OCI-LY7 (cell line): Measurements from ENCODE around the gene MDFIC. TPM values are rescaled to one million over a fixed set of nuclear protein-coding genes. Genes with fewer than 3 reads are reported as not detected.
A peak's percentile ranks its signal among the peaks of the same experiment; 100 is the strongest.

ENCODE experiments used
- BruUV-seq: library from RNA; stranded (reverse); fragments of 400-500 nt; replicated peaks from 2 replicates; lab custom pipeline; 2021; lab: Mats Ljungman, UMichigan
- CTCF ChIA-PET: fragments of 300-600 bp; sonication (Branson Sonifier 250); formaldehyde crosslinking; loops from one replicate; lab custom pipeline; 2022; ENCODE audit warnings: antibody characterized with exemption; ENCODE audit not compliant: unreplicated experiment; lab: Charles Lee
- POLR2A ChIA-PET: fragments of 300-600 bp; sonication (Branson Sonifier 250); formaldehyde crosslinking; loops from one replicate; lab custom pipeline; 2022; ENCODE audit warnings: antibody characterized with exemption; lab: Charles Lee
- DNase-seq: peaks from one replicate; pipeline ENCODE4 v3.0.0-alpha.2; 2015; ENCODE audit warnings: low spot score
- H2AFZ ChIP-seq: fragments of 200-600 bp; sonication (generic), shearing (Covaris generic); 2 replicates; pipeline ENCODE4 v1.6.1; 2014; ENCODE audit warnings: mild to moderate bottlenecking, antibody characterized with exemption, low read length, moderate library complexity
- H3K27ac ChIP-seq: fragments of 200-600 bp; sonication (generic); 2 replicates; pipeline ENCODE4 v1.5.1; 2014; ENCODE audit warnings: mixed run types, low read depth, mild to moderate bottlenecking, moderate library complexity, low read length, inconsistent platforms; ENCODE audit not compliant: poor library complexity, severe bottlenecking
- H3K36me3 ChIP-seq: fragments of 200-600 bp; sonication (generic); 2 replicates; pipeline ENCODE4 v1.6.1; 2014; ENCODE audit warnings: mild to moderate bottlenecking, antibody characterized with exemption, low read length, moderate library complexity, mixed read lengths; ENCODE audit not compliant: insufficient read depth
- H3K4me1 ChIP-seq: fragments of 200-600 bp; sonication (generic); 2 replicates; pipeline ENCODE4 v1.5.1; 2014; ENCODE audit warnings: mild to moderate bottlenecking, low read length; ENCODE audit not compliant: insufficient read depth, poor library complexity, severe bottlenecking
- H3K4me2 ChIP-seq: fragments of 200-600 bp; sonication (generic); 2 replicates; pipeline ENCODE4 v1.6.1; 2014; ENCODE audit warnings: mild to moderate bottlenecking, low read length
- H3K4me3 ChIP-seq: fragments of 200-600 bp; sonication (generic); 2 replicates; pipeline ENCODE4 v1.5.1; 2014; ENCODE audit warnings: mild to moderate bottlenecking, low read depth, low read length; ENCODE audit not compliant: poor library complexity, severe bottlenecking
- H3K79me2 ChIP-seq: fragments of 200-600 bp; sonication (generic); 2 replicates; pipeline ENCODE4 v1.6.1; 2016; ENCODE audit warnings: low read depth, mild to moderate bottlenecking, low read length, moderate library complexity, mixed read lengths; ENCODE audit not compliant: insufficient read depth
- H3K9me2 ChIP-seq: fragments of 200-600 bp; sonication (generic); 2 replicates; pipeline ENCODE4 v1.6.1; 2016; ENCODE audit warnings: mild to moderate bottlenecking, low read length, mixed read lengths; ENCODE audit not compliant: insufficient read depth
- H3K9me3 ChIP-seq: fragments of 200-600 bp; sonication (generic); 2 replicates; pipeline ENCODE4 v1.6.1; 2014; ENCODE audit warnings: mild to moderate bottlenecking, mixed run types, low read length, mixed read lengths
- H4K20me1 ChIP-seq: fragments of 200-600 bp; sonication (generic); 2 replicates; pipeline ENCODE4 v1.6.1; 2014; ENCODE audit warnings: mild to moderate bottlenecking, antibody characterized with exemption, low read length, moderate library complexity, mixed read lengths; ENCODE audit not compliant: insufficient read depth
- CTCF ChIP-seq: fragments of 200-600 bp; sonication (generic); conservative IDR thresholded peaks from 2 replicates; pipeline ENCODE4 v1.5.1; 2014; ENCODE audit warnings: mild to moderate bottlenecking, antibody characterized with exemption, low read length, moderate library complexity, mixed read lengths
- EZH2phosphoT487 ChIP-seq: fragments of 200-600 bp; sonication (generic); IDR thresholded peaks from 2 replicates; pipeline ENCODE4 v1.6.1; 2018; ENCODE audit warnings: low read depth, borderline replicate concordance, mild to moderate bottlenecking, mixed run types, antibody characterized with exemption, low read length, moderate library complexity, mixed read lengths
- intact Hi-C: fragments of 100-400 bp; cut with micrococcal nuclease; formaldehyde crosslinking; loops from one replicate; pipeline ENCODE4 v1.10.0; 2022; ENCODE audit not compliant: unreplicated experiment
- total RNA-seq, 2 experiments: library from RNA; depleted of rRNA in 1 of 2; stranded (reverse); fragments of >200 nt in 1 of 2; shearing (Covaris generic) in 1 of 2; gene quantifications; 2 replicates each; pipeline ENCODE4 v1.2.3, GENCODE V29; 2014 to 2022

Gene MDFIC
- total RNA-seq, 2 experiments from 2014 or later, result not detected

- Histone ChIP-seq H2AFZ (no peak overlapping the region), H3K4me2 (peak overlapping the region; percentile 36; the same call in 1 of the 2 replicates), H3K36me3 (no peaks in the 10 kb centered on the region), H3K9me3 (no peaks in the 10 kb centered on the region), H3K4me3 (no peak overlapping the region), H4K20me1 (no peaks in the 10 kb centered on the region), H3K27ac (no peak overlapping the region), H3K79me2 (no peaks in the 10 kb centered on the region), H3K9me2 (no peaks in the 10 kb centered on the region), H3K4me1 (no peaks in the 10 kb centered on the region)
- POLR2A ChIA-PET, result interaction anchor here (0.7 kb wide), 1 partner anchor 72 kb away, joined by 3 read pairs; no protein-coding TSS in a partner anchor
- no TSS peak for BruUV-seq
- TF ChIP-seq EZH2phosphoT487 (no peak), CTCF (no peak)
- CTCF ChIA-PET, result interaction anchor here (0.6 kb wide), 1 partner anchor 258 kb away, joined by 3 read pairs; no protein-coding TSS in a partner anchor
- no peak for DNase-seq
- intact Hi-C loops, result no loop called here
Measured at GRCh38 chr7:114922652-114923402, 933 bp downstream of the MDFIC start.

GRCh38 chr7:114923403-114923713 is 1.5 kb downstream of the MDFIC start:
- ChIA-PET CTCF (no interaction called here), POLR2A (interaction anchor here (0.7 kb wide), 1 partner anchor 73 kb away, joined by 3 read pairs; no protein-coding TSS in a partner anchor)
- H4K20me1 ChIP-seq, result no peaks in the 10 kb centered on the region
- no TSS peak for BruUV-seq
- H3K4me3 ChIP-seq, result no peak overlapping the region
- H3K36me3 ChIP-seq, result no peaks in the 10 kb centered on the region
- H3K4me2 ChIP-seq, result no peak overlapping the region
- no peaks in the 10 kb centered on the region for H3K9me2 ChIP-seq
- H3K4me1 ChIP-seq, result no peaks in the 10 kb centered on the region
- no peak for DNase-seq
- no peak overlapping the region for H3K27ac ChIP-seq
- no peaks in the 10 kb centered on the region for H3K9me3 ChIP-seq
- TF ChIP-seq CTCF (no peak), EZH2phosphoT487 (no peak)
- no peaks in the 10 kb centered on the region for H3K79me2 ChIP-seq
- H2AFZ ChIP-seq, result no peak overlapping the region
- intact Hi-C loops, result no loop called here

- no TSS peak for BruUV-seq
- no peak overlapping the region for H2AFZ ChIP-seq
- H4K20me1 ChIP-seq, result no peaks in the 10 kb centered on the region
- H3K79me2 ChIP-seq, result no peaks in the 10 kb centered on the region
- ChIA-PET POLR2A (interaction anchor here (1.4 kb wide), 1 partner anchor 24 kb away, joined by 4 read pairs; no protein-coding TSS in a partner anchor), CTCF (no interaction called here)
- no peaks in the 10 kb centered on the region for H3K9me2 ChIP-seq
- H3K27ac ChIP-seq, result no peak overlapping the region
- H3K4me3 ChIP-seq, result no peak overlapping the region
- intact Hi-C loops, result no loop called here
- no peaks in the 10 kb centered on the region for H3K9me3 ChIP-seq
- no peak for TF ChIP-seq CTCF
- no peak for TF ChIP-seq EZH2phosphoT487
- no peak for DNase-seq
- H3K4me2 ChIP-seq, result no peak overlapping the region
- H3K4me1 ChIP-seq, result no peaks in the 10 kb centered on the region
- H3K36me3 ChIP-seq, result no peaks in the 10 kb centered on the region
Measured at GRCh38 chr7:114924038-114924712, 2.3 kb downstream of the MDFIC start.
